BLaER1 treated with 17β-estradiol and CSF1 and Interleukin-3, amounts not matched to agents 10 nM and 100 nM (cell line): ENCODE data around the gene OGFR.
A peak's percentile ranks its signal among the peaks of the same experiment; 100 is the strongest.

Experiments used
- H3K27ac ChIP-seq, 11 experiments: shearing (Covaris generic); formaldehyde crosslinking; 2 replicates each; pipeline ENCODE4 v1.8.1; 2022
- H3K27me3 ChIP-seq, 11 experiments: shearing (Covaris generic); formaldehyde crosslinking; 2 replicates each; pipeline ENCODE4 v1.8.1; 2022
- H3K36me3 ChIP-seq, 11 experiments: shearing (Covaris generic); formaldehyde crosslinking; 2 replicates each; pipeline ENCODE4 v1.8.1; 2022
- H3K4me1 ChIP-seq, 10 experiments: shearing (Covaris generic); formaldehyde crosslinking; 2 replicates each; pipeline ENCODE4 v1.8.1; 2022
- H3K4me2 ChIP-seq, 11 experiments: shearing (Covaris generic); formaldehyde crosslinking; 2 replicates each; pipeline ENCODE4 v1.8.1; 2022
- H3K4me3 ChIP-seq, 10 experiments: shearing (Covaris generic); formaldehyde crosslinking; 2 replicates each; pipeline ENCODE4 v1.8.1; 2022
- H3K9ac ChIP-seq, 11 experiments: shearing (Covaris generic); formaldehyde crosslinking; 2 replicates each; pipeline ENCODE4 v1.8.1; 2022
- H3K9me3 ChIP-seq, 11 experiments: shearing (Covaris generic); formaldehyde crosslinking; replicated peaks in 1 of 11; 2 replicates each; pipeline ENCODE4 v1.8.1; 2022
- H4K20me1 ChIP-seq, 11 experiments: shearing (Covaris generic); formaldehyde crosslinking; 2 replicates each; pipeline ENCODE4 v1.8.1; 2022
- Cebpa-rat ChIP-seq, 11 experiments: shearing (Covaris generic); IDR thresholded peaks; 2 replicates each; pipeline ENCODE4 v1.8.1; 2022

OGFR gene

GRCh38 chr20:62792182-62792939, 12.3 kb upstream of the OGFR start:
- no peaks in the 10 kb centered on the region for H3K27me3 ChIP-seq
- H4K20me1 ChIP-seq, result peaks cover 0 to 18% (median 5%) of the 10 kb centered on the region in 11 experiments; a peak in 14 of 22 replicates
- no peak overlapping the region for H3K4me3 ChIP-seq
- H3K27ac ChIP-seq, result peak overlapping the region in 2 of 11 experiments; percentile 11 to 21; a peak in 3 of 22 replicates
- peaks cover 0 to 2% (median 0%) of the 10 kb centered on the region in 11 experiments; a peak in 2 of 22 replicates for H3K36me3 ChIP-seq
- no peak overlapping the region for H3K9ac ChIP-seq
- TF ChIP-seq Cebpa-rat (IDR thresholded peaks at IDR 0.05), result no peak
- H3K4me1 ChIP-seq, result peaks cover 71 to 89% (median 83%) of the 10 kb centered on the region in 10 experiments
- peak overlapping the region; percentile 37 to 95 (median 73); a peak in 20 of 22 replicates for H3K4me2 ChIP-seq
- peaks cover 0 to 6% (median 0%) of the 10 kb centered on the region in 11 experiments; a peak in 6 of 22 replicates for H3K9me3 ChIP-seq

- Histone ChIP-seq H4K20me1 (peaks cover 0 to 26% (median 12%) of the 10 kb centered on the region in 11 experiments; a peak in 16 of 22 replicates), H3K4me2 (peak overlapping the region; percentile 37 to 95 (median 73)), H3K4me1 (peaks cover 71 to 89% (median 83%) of the 10 kb centered on the region in 10 experiments), H3K4me3 (peak overlapping the region in 3 of 10 experiments; percentile 21 to 28 (median 26); a peak in 2 of 20 replicates), H3K36me3 (peaks cover 2 to 10% (median 4%) of the 10 kb centered on the region in 11 experiments; a peak in 20 of 22 replicates), H3K27ac (peak overlapping the region; percentile 41 to 91 (median 66); a peak in 21 of 22 replicates), H3K9me3 (no peaks in the 10 kb centered on the region), H3K9ac (peak overlapping the region in 5 of 11 experiments; percentile 50 to 83 (median 70); a peak in 11 of 22 replicates), H3K27me3 (no peaks in the 10 kb centered on the region)
- TF ChIP-seq Cebpa-rat (IDR thresholded peaks at IDR 0.05), result no peak
Measured at GRCh38 chr20:62792940-62793756, 11.5 kb upstream of the OGFR start.

- Histone ChIP-seq H3K27me3 (no peaks in the 10 kb centered on the region), H3K9ac (peak overlapping the region in 6 of 11 experiments; percentile 35 to 83 (median 70); a peak in 13 of 22 replicates), H3K4me1 (peaks cover 71 to 89% (median 83%) of the 10 kb centered on the region in 10 experiments), H3K9me3 (no peaks in the 10 kb centered on the region), H4K20me1 (peaks cover 0 to 32% (median 18%) of the 10 kb centered on the region in 11 experiments; a peak in 16 of 22 replicates), H3K27ac (peak overlapping the region; percentile 41 to 91 (median 66); a peak in 21 of 22 replicates), H3K4me3 (peak overlapping the region in 4 of 10 experiments; percentile 21 to 49 (median 27); a peak in 5 of 20 replicates), H3K36me3 (peaks cover 8 to 16% (median 10%) of the 10 kb centered on the region in 11 experiments; a peak in 21 of 22 replicates), H3K4me2 (peak overlapping the region; percentile 37 to 95 (median 73))
- no peak for TF ChIP-seq Cebpa-rat (IDR thresholded peaks at IDR 0.05)
Measured at GRCh38 chr20:62793757-62794006, 11.0 kb upstream of the OGFR start.

- TF ChIP-seq Cebpa-rat (IDR thresholded peaks at IDR 0.05), result no peak
- peak overlapping the region; percentile 75 to 88 (median 86) for H3K9ac ChIP-seq
- H3K9me3 ChIP-seq, result no peaks in the 10 kb centered on the region
- H4K20me1 ChIP-seq, result peaks cover 0 to 36% (median 22%) of the 10 kb centered on the region in 11 experiments; a peak in 16 of 22 replicates
- H3K36me3 ChIP-seq, result peaks cover 13 to 20% (median 15%) of the 10 kb centered on the region in 11 experiments
- peak overlapping the region; percentile 72 to 91 (median 84); a peak in 21 of 22 replicates for H3K27ac ChIP-seq
- H3K4me1 ChIP-seq, result peaks cover 71 to 89% (median 83%) of the 10 kb centered on the region in 10 experiments
- H3K4me2 ChIP-seq, result peak overlapping the region; percentile 85 to 100 (median 98)
- H3K4me3 ChIP-seq, result peak overlapping the region; percentile 55 to 79 (median 67)
- no peaks in the 10 kb centered on the region for H3K27me3 ChIP-seq
Measured at GRCh38 chr20:62794007-62794724, 10.5 kb upstream of the OGFR start.

- H4K20me1 ChIP-seq, result peaks cover 0 to 44% (median 25%) of the 10 kb centered on the region in 11 experiments; a peak in 16 of 22 replicates
- H3K9me3 ChIP-seq, result no peaks in the 10 kb centered on the region
- TF ChIP-seq Cebpa-rat (IDR thresholded peaks at IDR 0.05), result no peak
- H3K4me2 ChIP-seq, result peak overlapping the region; percentile 85 to 100 (median 98)
- H3K4me1 ChIP-seq, result peaks cover 64 to 85% (median 78%) of the 10 kb centered on the region in 10 experiments
- peak overlapping the region; percentile 62 to 87 (median 79) for H3K27ac ChIP-seq
- H3K4me3 ChIP-seq, result peak overlapping the region; percentile 55 to 79 (median 67)
- peak overlapping the region; percentile 75 to 88 (median 86) for H3K9ac ChIP-seq
- no peaks in the 10 kb centered on the region for H3K27me3 ChIP-seq
- H3K36me3 ChIP-seq, result peaks cover 23 to 31% (median 25%) of the 10 kb centered on the region in 11 experiments
Measured at GRCh38 chr20:62795023-62795761, 9.4 kb upstream of the OGFR start.

- peak overlapping the region; percentile 55 to 79 (median 67) for H3K4me3 ChIP-seq
- H4K20me1 ChIP-seq, result peaks cover 0 to 49% (median 29%) of the 10 kb centered on the region in 11 experiments; a peak in 16 of 22 replicates
- no peaks in the 10 kb centered on the region for H3K9me3 ChIP-seq
- H3K36me3 ChIP-seq, result peaks cover 36 to 48% (median 39%) of the 10 kb centered on the region in 11 experiments
- H3K27me3 ChIP-seq, result no peaks in the 10 kb centered on the region
- H3K4me2 ChIP-seq, result peak overlapping the region; percentile 87 to 100 (median 95)
- H3K9ac ChIP-seq, result peak overlapping the region; percentile 75 to 88 (median 86)
- H3K4me1 ChIP-seq, result peaks cover 50 to 72% (median 69%) of the 10 kb centered on the region in 10 experiments
- TF ChIP-seq Cebpa-rat (IDR thresholded peaks at IDR 0.05), result no peak
- peak overlapping the region; percentile 57 to 87 (median 79); a peak in 21 of 22 replicates for H3K27ac ChIP-seq
Measured at GRCh38 chr20:62796699-62797491, 7.7 kb upstream of the OGFR start.
